HG03175 (cell line): ENCODE measurements around the gene INPP1.

ENCODE experiments used
- ATAC-seq: cut with Tn5 transposase; IDR thresholded peaks from one replicate; pipeline ENCODE4 v1.9.1; 2021; ENCODE audit warnings: mild to moderate bottlenecking, moderate library complexity; ENCODE audit not compliant: unreplicated experiment

The INPP1 gene

GRCh38 chr2:190360965-190361364 is 17.6 kb downstream of the INPP1 start:
- no peak for ATAC-seq

GRCh38 chr2:190361572-190361971 is 18.2 kb downstream of the INPP1 start:
- ATAC-seq, result no peak

- no peak for ATAC-seq
These were observed 19.5 kb downstream of the INPP1 start for GRCh38 chr2:190362894-190363293.

GRCh38 chr2:190365499-190366204 is 22.3 kb downstream of the INPP1 start:
- ATAC-seq, result no peak

GRCh38 chr2:190366248-190366753 is 22.9 kb downstream of the INPP1 start:
- ATAC-seq, result no peak

GRCh38 chr2:190367091-190367490 is 23.7 kb downstream of the INPP1 start:
- no peak for ATAC-seq

GRCh38 chr2:190369635-190370034 is 26.2 kb downstream of the INPP1 start:
- ATAC-seq, result no peak

- ATAC-seq, result no peak
These were observed 32.7 kb downstream of the INPP1 start for GRCh38 chr2:190376083-190376482.

GRCh38 chr2:190376591-190377245 is 33.3 kb downstream of the INPP1 start:
- ATAC-seq, result no peak

- no peak for ATAC-seq
These were observed 35.5 kb downstream of the INPP1 start for GRCh38 chr2:190378880-190379237.

- ATAC-seq, result no peak
These were observed 36.0 kb downstream of the INPP1 start for GRCh38 chr2:190379249-190379964.

GRCh38 chr2:190380962-190381412 is 37.6 kb downstream of the INPP1 start:
- ATAC-seq, result no peak

- ATAC-seq, result peak; percentile 91
These were observed 39.5 kb downstream of the INPP1 start for GRCh38 chr2:190382851-190383250.

GRCh38 chr2:190387422-190387821 is 44.0 kb downstream of the INPP1 start:
- no peak for ATAC-seq

GRCh38 chr2:190396271-190396670 is 52.9 kb downstream of the INPP1 start:
- no peak for ATAC-seq

GRCh38 chr2:190402986-190403603 is 59.7 kb downstream of the INPP1 start:
- no peak for ATAC-seq

GRCh38 chr2:190404487-190404886 is 61.1 kb downstream of the INPP1 start:
- ATAC-seq, result no peak

GRCh38 chr2:190405070-190405469 is 61.7 kb downstream of the INPP1 start:
- no peak for ATAC-seq

- no peak for ATAC-seq
These were observed 62.6 kb downstream of the INPP1 start for GRCh38 chr2:190405995-190406394.

- no peak for ATAC-seq
These were observed 63.4 kb downstream of the INPP1 start for GRCh38 chr2:190406805-190407204.

GRCh38 chr2:190407246-190407661 is 63.9 kb downstream of the INPP1 start:
- ATAC-seq, result peak; percentile 9
